ENCODE results near the gene CCN5. TPM values are rescaled to one million over a fixed set of nuclear protein-coding genes. Genes with fewer than 3 reads are reported as not detected.
A peak's percentile ranks its signal among the peaks of the same experiment; 100 is the strongest.

CCN5 gene
- total RNA-seq, 2 donors from 2014 or later, result not detected

DNA sequence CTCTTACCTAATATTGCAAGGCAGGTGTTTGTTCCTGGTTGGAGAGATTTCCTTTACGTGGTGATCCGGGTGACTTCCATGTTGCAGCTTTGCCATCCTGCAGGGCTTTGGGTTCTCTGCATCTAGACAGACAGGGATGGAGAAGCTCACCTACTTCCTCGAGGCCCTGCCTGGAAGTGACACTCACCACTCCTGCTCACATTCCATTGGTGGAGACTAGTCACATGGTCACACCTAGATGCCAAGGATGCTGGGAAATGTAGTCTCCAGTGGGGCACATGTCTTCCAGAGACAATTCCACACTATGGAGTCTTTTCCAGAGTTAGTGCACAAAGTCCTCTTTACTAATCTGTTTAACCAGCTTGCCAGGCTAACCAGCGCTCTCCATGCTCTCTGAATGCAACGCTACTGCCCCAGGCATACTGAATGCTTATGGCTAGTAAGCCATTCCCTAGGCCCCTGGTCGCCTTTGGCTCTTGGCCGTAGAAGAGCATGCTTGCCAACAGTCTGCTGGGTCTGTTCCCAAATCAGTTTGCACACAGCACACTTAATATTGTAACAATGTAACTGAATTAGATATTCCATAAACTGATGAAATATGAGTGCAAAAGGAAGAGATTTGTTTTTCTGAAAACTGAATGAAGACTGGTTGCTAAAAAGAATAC is 23.8 kb downstream of the CCN5 start:
- no peak overlapping the region for H3K4me3 Mint-ChIP-seq
- Histone ChIP-seq H3K4me3 (ENCODE audit: low read length) (peak overlapping the region; percentile 57), H3K9me3 (ENCODE audit: control insufficient read depth, low read length) (peaks cover 7% of the 10 kb centered on the region), H3K27ac (ENCODE audit: low read depth, low read length) (no peak overlapping the region), H3K27me3 (ENCODE audit: control insufficient read depth, insufficient read depth, low read length, poor library complexity, severe bottlenecking) (peaks cover 26% of the 10 kb centered on the region), H3K36me3 (ENCODE audit: control insufficient read depth, insufficient read depth, low read length) (no peaks in the 10 kb centered on the region), H3K4me1 (ENCODE audit: control insufficient read depth, insufficient read depth, low read length) (no peaks in the 10 kb centered on the region), H3K9ac (ENCODE audit: extremely low read depth, low read length, poor library complexity, severe bottlenecking) (no peak overlapping the region)
- H3K4me1 Mint-ChIP-seq, result peaks cover 3% of the 10 kb centered on the region
- DNase-seq, result peak; percentile 89
- H3K36me3 Mint-ChIP-seq (ENCODE audit: low read depth), result no peaks in the 10 kb centered on the region
- no peaks in the 10 kb centered on the region for H3K9me3 Mint-ChIP-seq
- WGBS, 2 experiments (ENCODE audit: insufficient coverage in 1 of 2, insufficient read length in 1 of 2), result 81 to 84% methylated on average over 5 to 7 of the region's 7 CpGs
- H3K27me3 Mint-ChIP-seq (ENCODE audit: insufficient read depth), result peaks cover 35% of the 10 kb centered on the region
- no peak overlapping the region for H3K27ac Mint-ChIP-seq
- TF ChIP-seq, protein P1, sequence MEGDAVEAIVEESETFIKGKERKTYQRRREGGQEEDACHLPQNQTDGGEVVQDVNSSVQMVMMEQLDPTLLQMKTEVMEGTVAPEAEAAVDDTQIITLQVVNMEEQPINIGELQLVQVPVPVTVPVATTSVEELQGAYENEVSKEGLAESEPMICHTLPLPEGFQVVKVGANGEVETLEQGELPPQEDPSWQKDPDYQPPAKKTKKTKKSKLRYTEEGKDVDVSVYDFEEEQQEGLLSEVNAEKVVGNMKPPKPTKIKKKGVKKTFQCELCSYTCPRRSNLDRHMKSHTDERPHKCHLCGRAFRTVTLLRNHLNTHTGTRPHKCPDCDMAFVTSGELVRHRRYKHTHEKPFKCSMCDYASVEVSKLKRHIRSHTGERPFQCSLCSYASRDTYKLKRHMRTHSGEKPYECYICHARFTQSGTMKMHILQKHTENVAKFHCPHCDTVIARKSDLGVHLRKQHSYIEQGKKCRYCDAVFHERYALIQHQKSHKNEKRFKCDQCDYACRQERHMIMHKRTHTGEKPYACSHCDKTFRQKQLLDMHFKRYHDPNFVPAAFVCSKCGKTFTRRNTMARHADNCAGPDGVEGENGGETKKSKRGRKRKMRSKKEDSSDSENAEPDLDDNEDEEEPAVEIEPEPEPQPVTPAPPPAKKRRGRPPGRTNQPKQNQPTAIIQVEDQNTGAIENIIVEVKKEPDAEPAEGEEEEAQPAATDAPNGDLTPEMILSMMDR (conservative IDR thresholded peaks at IDR 0.05), result no peak

DNA sequence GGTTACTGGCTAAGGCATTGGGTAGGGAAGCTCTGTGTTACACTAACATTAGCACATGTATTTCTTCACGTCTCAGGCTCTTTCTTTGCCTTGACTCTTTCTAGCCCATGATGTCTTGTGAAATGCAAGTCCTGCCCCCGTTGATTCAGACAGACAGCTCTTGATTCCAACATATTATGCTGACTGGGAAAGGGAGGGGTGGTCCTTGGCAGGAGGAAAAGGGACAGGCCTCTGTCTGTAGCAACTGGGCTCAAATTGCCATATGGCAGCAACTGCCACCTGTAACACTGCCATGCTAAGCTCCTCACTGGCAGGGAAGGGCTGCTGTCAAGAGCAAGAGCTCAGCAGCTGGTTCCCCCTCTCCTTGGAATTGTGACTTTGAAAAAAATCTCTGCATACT is 24.8 kb downstream of the CCN5 start:
- Histone ChIP-seq H3K4me1 (ENCODE audit: control insufficient read depth, insufficient read depth, low read length) (no peaks in the 10 kb centered on the region), H3K27me3 (ENCODE audit: control insufficient read depth, insufficient read depth, low read length, poor library complexity, severe bottlenecking) (peaks cover 36% of the 10 kb centered on the region), H3K4me3 (ENCODE audit: low read length) (no peak overlapping the region), H3K9me3 (ENCODE audit: control insufficient read depth, low read length) (peaks cover 7% of the 10 kb centered on the region), H3K27ac (ENCODE audit: low read depth, low read length) (no peak overlapping the region), H3K9ac (ENCODE audit: extremely low read depth, low read length, poor library complexity, severe bottlenecking) (no peak overlapping the region), H3K36me3 (ENCODE audit: control insufficient read depth, insufficient read depth, low read length) (no peaks in the 10 kb centered on the region)
- Mint-ChIP-seq H3K4me1 (peaks cover 7% of the 10 kb centered on the region), H3K4me3 (no peak overlapping the region), H3K27me3 (ENCODE audit: insufficient read depth) (peaks cover 45% of the 10 kb centered on the region), H3K9me3 (no peaks in the 10 kb centered on the region), H3K27ac (no peak overlapping the region), H3K36me3 (ENCODE audit: low read depth) (no peaks in the 10 kb centered on the region)
- no peak for DNase-seq
- TF ChIP-seq, protein P1 (conservative IDR thresholded peaks at IDR 0.05), result no peak
- WGBS, 2 experiments (ENCODE audit: insufficient coverage in 1 of 2, insufficient read length in 1 of 2), result 89 to 100% methylated on average over 1 to 2 of the region's 2 CpGs

DNA sequence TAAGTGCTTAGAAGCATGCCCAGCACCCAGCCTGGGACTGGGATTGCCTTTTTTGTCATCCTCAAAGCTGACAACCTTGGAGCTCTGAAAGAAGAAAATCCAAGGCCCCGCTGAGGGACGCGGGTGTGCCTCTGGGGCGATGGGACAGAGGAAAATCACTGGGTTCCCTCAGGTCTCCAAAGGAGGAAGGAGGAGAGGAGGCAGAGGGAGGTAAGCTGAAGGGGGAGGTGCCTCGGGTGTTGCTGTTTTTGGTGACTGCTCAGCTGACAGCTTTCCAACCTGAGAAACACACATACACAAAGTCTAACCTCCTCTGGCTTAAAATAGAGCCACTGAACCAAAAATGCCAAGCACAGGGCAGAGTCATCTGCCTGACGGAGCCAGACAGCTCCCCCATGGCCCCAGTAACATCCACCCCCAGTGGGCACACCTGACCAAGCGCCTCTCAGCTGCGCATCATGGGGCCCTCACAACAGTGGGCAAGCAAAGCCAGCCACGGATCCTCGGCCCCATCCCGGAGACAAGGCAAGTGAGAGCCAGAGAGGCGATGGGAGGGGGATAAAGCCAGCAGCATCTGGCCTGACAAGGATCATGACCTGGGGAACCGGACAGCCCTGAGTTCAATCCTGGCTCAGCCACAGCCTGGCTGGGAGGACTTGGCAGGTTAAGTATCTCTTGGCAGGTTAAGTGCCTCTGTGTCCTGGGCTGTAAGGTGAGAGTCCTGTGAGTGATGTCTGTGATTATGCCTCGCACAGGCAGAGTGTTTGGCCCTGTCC is 27.3 kb downstream of the CCN5 start:
- no peaks in the 10 kb centered on the region for H3K9me3 ChIP-seq (ENCODE audit: control insufficient read depth, low read length)
- no peak overlapping the region for H3K9ac ChIP-seq (ENCODE audit: extremely low read depth, low read length, poor library complexity, severe bottlenecking)
- Mint-ChIP-seq H3K9me3 (no peaks in the 10 kb centered on the region), H3K27ac (no peak overlapping the region), H3K27me3 (ENCODE audit: insufficient read depth) (peaks cover 65% of the 10 kb centered on the region), H3K4me1 (peaks cover 8% of the 10 kb centered on the region), H3K36me3 (ENCODE audit: low read depth) (no peaks in the 10 kb centered on the region), H3K4me3 (no peak overlapping the region)
- peaks cover 53% of the 10 kb centered on the region for H3K27me3 ChIP-seq (ENCODE audit: control insufficient read depth, insufficient read depth, low read length, poor library complexity, severe bottlenecking)
- no peak for DNase-seq
- no peak overlapping the region for H3K27ac ChIP-seq (ENCODE audit: low read depth, low read length)
- 87 to 89% methylated on average over 9 to 14 of the region's 14 CpGs for WGBS, 2 experiments (ENCODE audit: insufficient coverage in 1 of 2, insufficient read length in 1 of 2)
- H3K4me3 ChIP-seq (ENCODE audit: low read length), result no peak overlapping the region
- H3K4me1 ChIP-seq (ENCODE audit: control insufficient read depth, insufficient read depth, low read length), result no peaks in the 10 kb centered on the region
- TF ChIP-seq, protein P1 (conservative IDR thresholded peaks at IDR 0.05), result no peak
- H3K36me3 ChIP-seq (ENCODE audit: control insufficient read depth, insufficient read depth, low read length), result no peaks in the 10 kb centered on the region
